ENCODE results near the gene SSBP3. TPM values are rescaled to one million over a fixed set of nuclear protein-coding genes. Genes with fewer than 3 reads are reported as not detected.

Gene SSBP3
- total RNA-seq, 2 experiments from 2014 or later = 16.5 to 44.9 TPM

DNA sequence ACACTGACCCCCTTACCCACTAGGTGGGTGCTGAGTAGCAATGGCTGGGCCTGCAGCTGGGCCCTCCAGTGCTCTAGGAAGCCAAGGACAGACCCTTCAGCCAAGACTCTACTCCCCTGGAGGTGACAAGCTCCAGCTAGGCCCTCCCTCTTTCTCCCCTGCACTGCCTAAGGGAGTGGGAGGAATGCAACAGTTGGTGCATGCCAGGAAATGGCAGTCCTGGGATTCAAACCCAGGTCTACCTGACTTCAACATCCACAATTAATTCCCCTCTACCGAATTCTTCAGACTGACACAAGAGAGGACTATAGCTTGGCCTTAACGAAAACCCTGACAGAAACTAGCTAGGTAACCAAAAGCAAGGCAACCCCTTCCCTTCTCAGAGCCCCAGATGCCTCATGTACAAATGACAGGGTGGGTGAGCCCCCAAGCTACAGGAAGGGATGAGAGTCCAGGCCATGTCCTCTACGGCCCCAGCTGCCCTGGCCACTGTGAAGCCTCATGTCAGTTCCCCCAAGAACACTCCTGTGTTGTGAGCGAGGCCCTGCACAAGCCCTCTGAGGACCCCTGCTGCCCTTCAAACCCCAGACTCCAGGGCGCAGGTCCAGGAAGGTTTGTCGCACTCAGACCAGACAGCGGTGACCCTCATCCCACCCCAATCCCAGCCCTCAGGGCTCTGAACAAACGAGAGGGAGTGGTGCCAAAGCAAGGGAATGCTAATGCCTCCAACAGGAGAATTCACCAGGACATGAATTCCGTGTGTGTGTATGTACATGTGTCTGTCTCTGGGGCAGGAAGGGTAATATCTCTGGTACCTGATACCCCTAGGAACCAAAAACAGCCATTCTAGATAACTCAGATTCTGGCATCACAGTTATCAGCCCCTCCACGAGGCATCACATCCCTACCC is 113.9 kb downstream of the SSBP3 start:
- Histone ChIP-seq H3K9me3 (ENCODE audit: low read length) (no peaks in the 10 kb centered on the region), H3K4me3 (ENCODE audit: low read depth, low read length, poor library complexity, severe bottlenecking) (no peak overlapping the region), H3K79me2 (ENCODE audit: insufficient read depth, low read depth, low read length) (no peaks in the 10 kb centered on the region), H2AFZ (ENCODE audit: low read length) (no peak overlapping the region), H3K4me1 (ENCODE audit: insufficient read depth, low read length, poor library complexity, severe bottlenecking) (peaks cover 1% of the 10 kb centered on the region), H3K4me2 (ENCODE audit: low read length) (no peak overlapping the region), H3K9me2 (ENCODE audit: insufficient read depth, low read length) (no peaks in the 10 kb centered on the region), H3K27ac (ENCODE audit: low read depth, low read length, poor library complexity, severe bottlenecking) (no peak overlapping the region), H3K36me3 (ENCODE audit: insufficient read depth, low read length) (no peaks in the 10 kb centered on the region), H4K20me1 (ENCODE audit: insufficient read depth, low read length) (no peaks in the 10 kb centered on the region; the same call in 1 of the 2 replicates)
- BruUV-seq (replicated peaks) = no TSS peak
- intact Hi-C loops (cut with micrococcal nuclease; ENCODE audit: unreplicated experiment) = no loop called here
- no peak for DNase-seq (ENCODE audit: low spot score)
- ChIA-PET CTCF (ENCODE audit: unreplicated experiment) (interaction anchor here (0.5 kb wide), 1 partner anchor 115 kb away, joined by 7 read pairs; no protein-coding TSS in a partner anchor), POLR2A (no interaction called here)
- TF ChIP-seq, protein P1, sequence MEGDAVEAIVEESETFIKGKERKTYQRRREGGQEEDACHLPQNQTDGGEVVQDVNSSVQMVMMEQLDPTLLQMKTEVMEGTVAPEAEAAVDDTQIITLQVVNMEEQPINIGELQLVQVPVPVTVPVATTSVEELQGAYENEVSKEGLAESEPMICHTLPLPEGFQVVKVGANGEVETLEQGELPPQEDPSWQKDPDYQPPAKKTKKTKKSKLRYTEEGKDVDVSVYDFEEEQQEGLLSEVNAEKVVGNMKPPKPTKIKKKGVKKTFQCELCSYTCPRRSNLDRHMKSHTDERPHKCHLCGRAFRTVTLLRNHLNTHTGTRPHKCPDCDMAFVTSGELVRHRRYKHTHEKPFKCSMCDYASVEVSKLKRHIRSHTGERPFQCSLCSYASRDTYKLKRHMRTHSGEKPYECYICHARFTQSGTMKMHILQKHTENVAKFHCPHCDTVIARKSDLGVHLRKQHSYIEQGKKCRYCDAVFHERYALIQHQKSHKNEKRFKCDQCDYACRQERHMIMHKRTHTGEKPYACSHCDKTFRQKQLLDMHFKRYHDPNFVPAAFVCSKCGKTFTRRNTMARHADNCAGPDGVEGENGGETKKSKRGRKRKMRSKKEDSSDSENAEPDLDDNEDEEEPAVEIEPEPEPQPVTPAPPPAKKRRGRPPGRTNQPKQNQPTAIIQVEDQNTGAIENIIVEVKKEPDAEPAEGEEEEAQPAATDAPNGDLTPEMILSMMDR (conservative IDR thresholded peaks at IDR 0.05; ENCODE audit: low read length) = no peak
- TF ChIP-seq EZH2phosphoT487 (IDR thresholded peaks at IDR 0.05; ENCODE audit: borderline replicate concordance, low read depth, low read length) = no peak

DNA sequence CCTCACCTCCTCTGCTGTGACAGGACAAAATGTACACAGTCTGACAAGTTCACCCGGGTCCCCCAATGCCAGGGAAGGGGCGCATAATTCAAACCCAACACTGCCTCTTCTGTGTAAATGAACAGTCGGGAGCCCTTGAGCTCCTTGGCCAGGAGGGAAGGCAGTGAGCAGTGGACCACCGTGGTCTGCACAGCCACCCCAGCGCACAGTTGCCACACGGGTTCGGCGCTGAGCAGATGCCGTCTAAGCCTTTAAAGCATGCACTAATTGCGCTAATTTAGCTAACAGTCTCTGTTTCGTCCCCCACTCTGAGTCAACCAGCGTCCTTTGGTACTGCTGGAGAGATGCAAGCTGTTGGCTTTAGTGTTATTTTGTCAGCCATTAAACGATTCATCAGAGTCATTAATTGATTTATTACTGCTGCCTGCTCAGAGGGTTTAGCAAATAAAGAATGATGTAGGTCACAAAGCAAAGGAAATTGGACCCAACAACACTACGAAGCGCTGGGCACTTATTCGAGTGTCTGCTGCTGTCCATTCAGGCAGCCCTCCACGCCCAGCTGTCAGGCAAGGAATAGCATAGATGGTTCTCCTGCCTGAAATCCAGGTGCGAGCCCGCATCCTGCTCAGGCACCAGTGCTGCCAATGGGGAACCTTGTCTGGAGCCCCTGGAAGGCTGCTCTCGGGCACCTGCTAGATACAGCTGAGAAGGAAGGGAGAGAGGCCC is 114.8 kb downstream of the SSBP3 start:
- CTCF ChIA-PET (ENCODE audit: unreplicated experiment) = no interaction called here
- no peak overlapping the region for H3K27ac ChIP-seq (ENCODE audit: low read depth, low read length, poor library complexity, severe bottlenecking)
- H2AFZ ChIP-seq (ENCODE audit: low read length) = no peak overlapping the region
- H4K20me1 ChIP-seq (ENCODE audit: insufficient read depth, low read length) = no peaks in the 10 kb centered on the region; the same call in 1 of the 2 replicates
- TF ChIP-seq EZH2phosphoT487 (IDR thresholded peaks at IDR 0.05; ENCODE audit: borderline replicate concordance, low read depth, low read length) = no peak
- TF ChIP-seq, protein P1 (conservative IDR thresholded peaks at IDR 0.05; ENCODE audit: low read length) = no peak
- no peak overlapping the region for H3K4me2 ChIP-seq (ENCODE audit: low read length)
- H3K4me3 ChIP-seq (ENCODE audit: low read depth, low read length, poor library complexity, severe bottlenecking) = no peak overlapping the region
- H3K79me2 ChIP-seq (ENCODE audit: insufficient read depth, low read depth, low read length) = no peaks in the 10 kb centered on the region
- POLR2A ChIA-PET = no interaction called here
- BruUV-seq (replicated peaks) = no TSS peak
- H3K9me2 ChIP-seq (ENCODE audit: insufficient read depth, low read length) = no peaks in the 10 kb centered on the region
- H3K9me3 ChIP-seq (ENCODE audit: low read length) = no peaks in the 10 kb centered on the region
- H3K36me3 ChIP-seq (ENCODE audit: insufficient read depth, low read length) = no peaks in the 10 kb centered on the region
- DNase-seq (ENCODE audit: low spot score) = no peak
- peaks cover 4% of the 10 kb centered on the region for H3K4me1 ChIP-seq (ENCODE audit: insufficient read depth, low read length, poor library complexity, severe bottlenecking)
- intact Hi-C loops (cut with micrococcal nuclease; ENCODE audit: unreplicated experiment) = no loop called here
